GM12892 (cell line): ENCODE results near the gene GTF3C5.
A peak's percentile ranks its signal among the peaks of the same experiment; 100 is the strongest.

ENCODE experiments used
- DNase-seq: peaks from one replicate; pipeline ENCODE4 v3.0.0; 2011; ENCODE audit not compliant: insufficient read length
- FAIRE-seq: peaks from 2 replicates; lab custom pipeline; 2011; peaks lifted over from hg19 to GRCh38; lab: Jason Lieb, UNC
- POLR2A ChIP-seq: IDR thresholded peaks from 2 replicates; pipeline ENCODE4 v1.6.1; 2011; ENCODE audit warnings: low read depth, low read length, control low read depth
- POLR2AphosphoS5 ChIP-seq: IDR thresholded peaks from 2 replicates; pipeline ENCODE4 v1.6.1; 2011; ENCODE audit warnings: low read depth, low read length, control low read depth
- TAF1 ChIP-seq: IDR thresholded peaks from 2 replicates; pipeline ENCODE4 v1.6.1; 2011; ENCODE audit warnings: low read depth, mild to moderate bottlenecking, control low read depth, low read length, borderline replicate concordance

GTF3C5 gene

DNA sequence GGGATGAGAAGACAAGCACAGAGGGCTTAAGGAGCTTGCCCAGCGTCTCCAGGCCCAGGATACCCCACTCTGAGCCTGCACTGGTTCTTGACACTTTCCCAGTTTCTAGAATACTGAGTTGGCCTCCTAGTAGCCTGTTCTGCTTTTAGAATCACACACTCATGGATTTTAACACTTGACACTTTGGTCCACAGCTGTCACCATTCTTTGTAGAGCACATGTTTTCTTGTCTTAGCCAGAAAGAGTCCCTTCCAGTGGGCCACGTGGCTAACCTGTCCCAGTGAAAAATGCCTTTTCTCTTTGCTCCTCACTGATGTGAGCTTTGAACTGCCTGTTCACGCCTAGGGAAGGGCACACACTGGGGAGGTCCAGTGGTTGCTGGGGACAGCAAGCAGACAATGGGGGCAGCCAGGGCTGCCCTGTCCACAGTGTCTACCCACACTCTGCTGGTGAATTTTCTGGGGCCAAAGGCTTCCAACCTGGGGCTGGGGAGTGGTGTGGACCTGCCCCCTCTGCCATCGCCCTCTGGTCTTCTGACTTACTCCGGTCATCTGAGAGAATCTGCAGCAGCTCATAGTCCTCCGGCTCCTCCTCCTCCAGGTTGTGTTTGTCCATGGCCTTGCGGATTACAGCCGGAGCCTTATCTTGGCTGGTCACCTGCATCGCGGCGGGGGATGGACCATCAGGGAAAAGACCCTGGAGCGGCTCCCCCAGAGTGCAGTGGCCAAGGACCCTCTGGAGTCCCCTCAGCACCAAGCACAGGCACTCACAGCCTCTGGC lies 69.1 kb downstream of the GTF3C5 start:
- DNase-seq (no peak), FAIRE-seq (no peak)
- TF ChIP-seq POLR2AphosphoS5 (no peak), TAF1 (no peak), POLR2A (no peak)

DNA sequence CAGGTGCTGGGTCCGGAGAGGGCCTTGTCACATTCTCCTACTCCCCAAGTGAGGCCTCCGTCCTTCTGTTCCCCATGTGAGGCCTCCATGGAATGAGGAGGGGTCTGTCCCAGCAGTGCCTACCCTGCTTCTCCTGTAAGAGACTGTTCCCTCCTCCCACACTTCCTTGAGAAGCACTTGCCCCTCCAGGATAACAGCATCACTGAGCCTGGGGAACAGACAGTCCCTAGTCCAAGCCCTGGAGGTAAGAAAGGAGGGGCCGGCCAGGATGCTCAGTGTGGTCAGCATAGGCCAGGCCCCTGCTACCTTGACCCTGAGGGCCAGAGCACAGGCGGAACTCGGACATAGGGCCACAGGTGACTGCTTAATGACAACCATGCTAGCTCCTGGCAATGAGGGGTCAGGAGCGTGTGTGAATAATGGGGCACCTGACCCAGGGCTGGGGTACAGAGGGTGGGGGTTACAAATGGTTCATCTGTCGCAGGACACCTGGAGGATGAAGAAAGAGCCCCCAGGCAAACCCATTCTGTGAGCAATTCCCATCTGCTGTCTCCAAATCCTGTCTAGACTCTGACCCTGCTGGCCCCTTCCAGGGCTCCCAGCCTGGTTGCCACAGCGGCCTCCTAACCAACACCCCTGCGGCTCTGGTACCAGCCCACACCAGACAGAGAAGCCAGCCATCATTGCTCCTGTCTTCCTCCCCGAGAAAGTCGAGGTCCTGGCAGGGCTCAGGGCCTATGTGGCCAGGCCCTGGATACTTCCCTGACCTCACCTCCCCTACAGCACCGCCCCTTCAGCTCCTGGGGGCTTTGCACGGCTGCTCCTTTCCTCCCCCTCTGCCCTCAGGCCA lies 69.9 kb downstream of the GTF3C5 start:
- TF ChIP-seq POLR2AphosphoS5 = no peak
- no peak for TF ChIP-seq POLR2A
- DNase-seq (no peak), FAIRE-seq (no peak)

DNA sequence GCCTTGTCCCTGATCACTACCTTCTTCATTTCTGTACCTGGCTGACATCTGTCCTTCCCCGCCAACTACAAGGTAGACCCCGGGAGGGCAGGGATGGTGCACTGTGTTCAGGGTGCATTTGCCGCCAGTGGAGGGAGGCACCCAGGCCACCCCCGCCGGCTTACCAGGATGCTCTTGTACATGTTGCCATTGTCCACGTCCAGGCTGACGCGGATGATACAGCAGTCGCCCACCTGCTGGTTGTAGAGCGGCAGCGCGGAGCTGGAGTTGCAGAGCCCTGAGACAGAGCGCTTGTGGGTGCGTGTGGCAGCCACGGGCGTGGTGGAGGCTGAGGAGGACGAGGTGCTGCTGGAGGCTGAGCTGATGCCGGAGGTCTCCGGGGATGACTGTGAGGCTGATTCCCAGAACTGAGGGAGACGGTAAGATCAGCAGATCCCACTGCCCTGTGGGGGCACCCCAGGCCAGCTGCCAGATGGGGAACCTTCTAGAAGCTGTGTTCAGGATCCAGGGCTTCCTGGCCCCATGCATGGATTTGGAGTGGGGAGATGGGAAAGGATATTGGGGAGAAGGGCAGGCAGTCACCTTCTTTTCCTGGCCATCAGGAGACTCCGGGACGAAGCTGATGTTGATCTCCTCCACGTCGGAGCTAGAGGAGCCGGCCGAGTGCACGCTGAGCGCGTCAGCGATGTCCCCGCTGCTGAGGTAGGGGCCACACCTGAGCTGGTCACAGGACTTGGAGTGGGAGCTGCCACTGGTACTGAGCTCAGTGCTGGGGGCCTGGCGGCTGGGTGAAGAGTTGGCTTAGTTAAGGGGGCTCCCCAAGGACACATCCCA lies 70.8 kb downstream of the GTF3C5 start:
- TF ChIP-seq TAF1 = no peak
- TF ChIP-seq POLR2AphosphoS5 = no peak
- no peak for TF ChIP-seq POLR2A
- FAIRE-seq (no peak), DNase-seq (no peak)

DNA sequence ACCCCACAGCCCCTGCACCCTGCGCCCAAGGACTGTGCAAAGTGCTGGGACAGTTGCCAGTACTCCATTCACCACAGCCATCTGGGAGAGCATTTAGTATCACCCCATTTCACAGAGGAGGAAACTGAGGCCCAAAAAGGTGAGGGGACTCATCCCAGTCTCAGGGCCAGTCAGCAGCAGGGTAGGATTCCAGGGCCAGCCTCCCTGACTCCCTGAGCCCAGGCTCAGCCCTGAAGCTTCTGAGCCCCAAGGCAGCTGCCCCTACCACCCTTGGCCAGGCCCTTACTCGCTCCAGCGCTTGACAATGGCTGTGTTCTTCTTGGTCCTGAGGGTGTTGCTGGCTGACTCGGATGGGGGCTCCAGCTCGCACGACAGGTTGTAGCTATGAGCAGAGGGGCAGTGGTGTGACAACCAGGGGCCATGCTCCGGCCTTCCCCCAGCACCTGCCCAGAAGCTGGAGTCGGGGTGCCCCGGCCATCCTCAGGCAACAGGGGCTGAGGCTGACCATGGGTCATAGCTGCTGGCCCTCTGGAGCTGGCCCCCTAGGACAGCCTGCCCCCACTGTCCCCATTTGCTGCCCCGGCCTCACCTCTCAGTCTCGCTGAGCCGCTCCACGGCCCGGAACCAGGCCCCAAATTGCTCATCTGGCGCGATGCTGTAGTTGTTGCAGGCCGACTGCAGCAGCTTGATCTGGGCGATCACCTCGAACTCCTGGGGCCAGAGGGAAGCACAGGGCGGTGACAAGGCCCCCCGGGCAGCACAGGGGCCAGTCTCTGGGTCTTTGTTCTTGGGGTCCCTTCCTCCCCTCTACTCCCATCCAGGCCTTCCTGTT lies 71.6 kb downstream of the GTF3C5 start:
- FAIRE-seq (no peak), DNase-seq (no peak)
- TF ChIP-seq POLR2A (no peak), TAF1 (no peak), POLR2AphosphoS5 (no peak)

DNA sequence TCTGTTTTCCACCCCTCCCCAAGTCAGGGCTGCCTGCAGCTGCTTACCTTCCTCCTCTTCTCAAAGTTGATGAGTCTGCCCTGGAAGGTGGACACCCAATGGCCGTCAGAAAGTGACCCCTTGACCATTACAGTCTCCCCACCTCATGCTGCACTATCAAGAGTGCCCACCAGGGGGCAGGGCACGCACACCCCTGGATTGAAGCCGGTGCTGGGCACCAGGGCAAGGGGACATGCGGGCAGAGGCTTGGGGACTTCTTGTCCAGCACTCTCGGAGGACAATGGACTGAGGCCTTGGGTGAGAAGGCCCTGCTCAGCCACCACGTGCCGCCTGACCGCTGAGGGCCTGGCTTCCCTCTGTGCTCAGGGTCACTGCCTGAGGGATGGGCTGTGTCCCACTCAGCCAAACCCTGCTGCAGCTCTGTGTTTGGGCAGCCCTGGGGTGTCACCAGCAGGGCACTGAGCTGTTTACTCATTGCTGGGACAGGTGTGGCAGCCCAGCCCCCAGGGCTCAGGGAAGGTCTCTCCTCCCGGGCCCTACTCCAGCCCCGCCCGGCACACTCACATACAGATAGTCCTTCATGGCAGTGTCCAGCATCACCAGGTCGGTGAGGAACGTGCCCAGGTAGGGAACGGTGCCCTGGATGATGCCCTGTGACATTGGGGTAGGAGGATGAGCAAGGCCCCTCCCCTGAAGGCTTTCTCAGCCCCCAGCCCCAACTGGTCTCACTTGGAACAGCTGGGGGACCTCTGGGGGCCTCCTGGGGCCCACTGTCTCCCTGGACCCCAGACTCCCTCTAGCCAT lies 72.6 kb downstream of the GTF3C5 start:
- TF ChIP-seq TAF1 (no peak), POLR2AphosphoS5 (no peak)
- peak; percentile 69 for FAIRE-seq
- DNase-seq = peak; percentile 67

DNA sequence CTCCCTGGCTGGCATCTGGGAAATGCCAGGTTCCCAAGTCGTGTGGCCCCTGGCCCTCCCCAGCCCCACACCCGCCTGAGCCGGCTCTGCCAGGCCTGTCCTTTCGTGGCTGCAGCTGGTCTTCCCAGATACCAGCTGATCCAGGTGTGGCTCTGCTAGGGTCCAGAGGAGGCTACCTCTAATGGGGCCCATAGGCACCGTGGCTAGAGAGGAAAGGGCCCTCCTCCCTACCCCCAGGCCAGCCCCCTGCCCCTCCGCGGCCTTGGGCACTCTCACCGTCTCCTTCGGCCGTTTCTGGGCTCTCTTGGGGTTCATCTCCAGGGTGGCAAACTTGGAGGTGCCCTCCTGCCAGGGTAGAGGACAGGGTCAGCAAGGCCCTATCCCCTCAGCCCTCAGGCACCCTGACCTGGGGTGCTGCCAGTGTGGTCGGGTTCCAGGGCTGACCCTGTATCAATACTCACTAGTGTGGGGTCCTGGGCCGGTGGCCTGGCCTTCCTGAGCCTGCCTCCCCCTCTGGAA lies 73.2 kb downstream of the GTF3C5 start:
- DNase-seq (no peak), FAIRE-seq (no peak)
- TF ChIP-seq POLR2A (no peak), TAF1 (no peak), POLR2AphosphoS5 (no peak)

DNA sequence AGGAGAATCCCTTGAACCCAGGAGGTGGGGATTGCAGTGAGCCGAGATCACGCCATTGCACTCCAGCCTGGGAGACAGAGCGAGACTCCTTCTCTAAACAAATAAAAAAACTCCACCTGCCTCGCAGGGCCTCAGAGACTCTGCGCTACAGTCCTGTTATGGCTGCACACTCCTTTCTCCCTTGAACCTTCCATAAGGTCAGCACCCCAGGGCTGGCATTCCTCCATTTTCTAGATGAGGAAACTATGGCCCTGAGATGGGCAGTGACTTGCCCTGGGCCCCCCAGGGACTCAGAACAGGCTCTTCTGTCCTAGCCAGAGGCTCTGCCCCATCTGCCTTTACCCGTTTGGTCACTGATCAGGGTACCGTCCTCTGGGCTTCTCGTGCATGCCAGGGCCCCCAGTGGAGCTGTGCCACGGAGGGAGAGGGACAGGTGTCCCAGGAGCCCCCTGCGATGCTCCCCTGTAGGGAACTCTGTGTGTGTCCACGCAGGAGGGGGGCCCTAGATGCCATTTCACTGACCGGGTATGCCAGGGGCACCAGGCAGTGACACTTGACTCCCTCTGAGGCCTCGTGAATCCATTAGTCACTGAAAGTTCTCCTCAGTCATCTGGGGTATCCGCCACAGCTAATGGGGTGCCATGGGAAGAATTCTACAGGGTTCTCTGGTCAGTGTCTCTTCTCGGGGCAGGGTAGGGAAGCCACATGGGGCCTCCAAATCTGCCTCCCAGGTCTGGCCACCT lies 74.1 kb downstream of the GTF3C5 start:
- FAIRE-seq (no peak), DNase-seq (no peak)
- no peak for TF ChIP-seq POLR2A

DNA sequence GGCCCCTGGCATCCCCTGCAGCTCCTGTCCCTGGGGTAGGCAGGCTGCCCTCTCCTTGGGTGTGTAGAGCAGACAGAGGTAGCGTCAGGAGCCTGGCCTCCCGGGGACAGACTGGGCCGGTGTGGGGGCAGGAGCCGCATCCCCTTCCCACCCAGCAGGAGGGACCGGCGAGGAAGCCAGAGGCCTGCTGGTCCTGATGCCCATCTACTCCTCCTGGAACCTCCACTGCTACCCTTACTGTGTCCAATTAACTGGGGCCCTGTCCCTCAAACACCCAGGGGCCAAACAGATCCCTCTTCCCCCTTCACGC lies 74.6 kb downstream of the GTF3C5 start:
- FAIRE-seq = no peak
- peak; percentile 24 for DNase-seq
- TF ChIP-seq POLR2A = no peak
- TF ChIP-seq TAF1 = no peak
- no peak for TF ChIP-seq POLR2AphosphoS5

DNA sequence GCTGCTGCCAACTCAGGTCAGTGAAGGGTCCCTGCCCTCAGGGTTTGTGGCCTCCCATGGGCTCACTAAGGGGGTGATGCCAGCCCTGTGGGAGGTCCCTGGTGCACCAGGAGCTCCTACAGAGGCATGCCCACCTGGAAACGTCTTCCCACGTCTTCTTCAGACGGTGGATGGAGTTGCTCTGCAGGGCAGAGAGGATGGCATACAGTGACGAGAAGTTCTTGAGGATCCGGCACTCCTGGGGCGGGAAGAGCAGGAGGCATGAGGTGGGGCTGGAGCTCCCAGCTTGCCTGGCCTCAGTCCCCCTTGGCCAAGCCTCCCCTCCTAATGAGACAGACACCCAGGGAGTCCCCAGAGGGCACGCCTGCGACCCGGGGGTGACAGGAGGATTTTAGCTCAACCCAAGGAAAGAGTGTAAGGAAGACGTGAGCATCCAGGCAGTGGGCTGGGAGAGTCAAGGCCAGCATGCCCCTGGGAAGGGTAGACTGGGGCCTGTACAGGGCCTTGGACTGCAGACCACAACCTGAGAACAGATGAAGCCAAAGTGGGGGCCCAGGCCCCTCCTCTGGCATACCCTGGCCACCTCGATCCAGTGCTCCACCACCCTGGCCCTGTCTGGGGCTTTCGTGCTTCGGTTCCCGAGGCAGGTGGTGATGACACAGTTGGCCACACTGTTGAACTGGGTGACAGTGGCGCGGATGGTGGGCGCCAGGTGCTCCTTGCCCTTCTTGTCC lies 75.9 kb downstream of the GTF3C5 start:
- DNase-seq (no peak), FAIRE-seq (no peak)
- TF ChIP-seq POLR2AphosphoS5 (no peak), TAF1 (no peak), POLR2A (no peak)

DNA sequence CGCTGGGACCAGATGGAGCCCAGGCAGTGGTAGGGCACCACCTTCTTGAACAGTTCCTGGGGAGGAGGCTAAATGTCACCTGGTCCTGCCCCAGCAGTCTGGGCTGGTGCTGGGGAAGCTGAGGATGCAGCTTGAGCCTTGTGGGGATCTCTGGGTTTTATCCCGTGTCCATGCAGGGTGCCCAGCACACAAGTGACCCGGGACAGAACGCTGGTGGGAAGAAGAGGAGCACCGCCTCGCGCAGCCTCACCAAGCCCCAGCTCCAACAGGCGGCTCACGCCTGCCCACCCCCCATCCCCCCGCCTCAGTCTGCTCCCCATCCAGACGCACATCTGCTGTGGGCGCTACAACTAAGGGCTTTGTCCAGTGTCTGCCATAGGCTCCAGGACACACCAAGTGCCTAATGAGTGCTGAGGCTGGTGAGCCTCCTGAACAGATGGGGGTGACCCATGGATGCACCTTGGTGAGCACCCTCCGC lies 76.5 kb downstream of the GTF3C5 start:
- DNase-seq (no peak), FAIRE-seq (no peak)
- TF ChIP-seq TAF1 = no peak
- TF ChIP-seq POLR2A = no peak
- TF ChIP-seq POLR2AphosphoS5 = no peak
